Activated T-cell treated with anti-CD3 and anti-CD28 coated beads, Interleukin-2, amount 50 U/mL, for 72 hours (primary cell): Measurements from ENCODE around the gene NDUFS6. TPM values are rescaled to one million over a fixed set of nuclear protein-coding genes. Genes with fewer than 3 reads are reported as not detected.

Experiments used
- ATAC-seq, 2 donors: fragments of 150-1000 bp; cut with Tn5 transposase; replicated peaks in 1 of 2; 2 replicates each; pipeline ENCODE4 v1.10.0; 2021; ENCODE audit warnings: moderate library complexity in 2 of 2, mild to moderate bottlenecking in 1 of 2
- DNase-seq, 2 donors: peaks; one replicate each; pipeline ENCODE4 v3.0.0; 2021 to 2022; ENCODE audit warnings: mixed read lengths in 1 of 2
- H3K27ac Mint-ChIP-seq: one replicate; pipeline ENCODE4 v1.8.0; 2022; ENCODE audit warnings: mild to moderate bottlenecking, moderate library complexity, mixed read lengths
- H3K27me3 Mint-ChIP-seq: one replicate; pipeline ENCODE4 v1.8.0; 2022; ENCODE audit warnings: low read depth, mixed read lengths
- H3K36me3 Mint-ChIP-seq, 2 donors: one replicate each; pipeline ENCODE4 v1.8.0; 2022; ENCODE audit warnings: mixed read lengths in 2 of 2, mild to moderate bottlenecking in 1 of 2; ENCODE audit not compliant: insufficient read depth in 2 of 2
- H3K4me1 Mint-ChIP-seq: one replicate; pipeline ENCODE4 v1.8.0; 2022; ENCODE audit warnings: low read depth, mixed read lengths
- H3K4me3 Mint-ChIP-seq, 2 donors: one replicate each; pipeline ENCODE4 v1.8.0; 2022; ENCODE audit warnings: mild to moderate bottlenecking in 2 of 2, mixed read lengths in 2 of 2, moderate library complexity in 2 of 2
- H3K9me3 Mint-ChIP-seq, 2 donors: one replicate each; pipeline ENCODE4 v1.8.0; 2022; ENCODE audit warnings: mixed read lengths in 2 of 2
- total RNA-seq, 2 donors: library from RNA; stranded (reverse); gene quantifications; one replicate each; pipeline ENCODE4 v1.2.3, GENCODE V29; 2022

NDUFS6 gene
- total RNA-seq, 2 donors from 2014 or later = 21.9 to 22.3 TPM

GRCh38 chr5:1844708-1845436, 43.7 kb downstream of the NDUFS6 start:
- Mint-ChIP-seq H3K4me1 (no peaks in the 10 kb centered on the region), H3K27me3 (peaks cover 19% of the 10 kb centered on the region), H3K27ac (no peak overlapping the region), H3K9me3 (no peaks in the 10 kb centered on the region), H3K36me3 (no peaks in the 10 kb centered on the region), H3K4me3 (no peak overlapping the region)
- no peak for ATAC-seq
- no peak for DNase-seq

- Mint-ChIP-seq H3K4me1 (no peaks in the 10 kb centered on the region), H3K4me3 (no peak overlapping the region), H3K27me3 (peaks cover 21% of the 10 kb centered on the region), H3K9me3 (no peaks in the 10 kb centered on the region), H3K27ac (no peak overlapping the region), H3K36me3 (no peaks in the 10 kb centered on the region)
- no peak for ATAC-seq
- no peak for DNase-seq
These were observed 44.5 kb downstream of the NDUFS6 start for GRCh38 chr5:1845696-1846095.

- H3K9me3 Mint-ChIP-seq = no peaks in the 10 kb centered on the region
- no peak overlapping the region for H3K4me3 Mint-ChIP-seq
- ATAC-seq (no peak), DNase-seq (no peak)
- peaks cover 29% of the 10 kb centered on the region for H3K27me3 Mint-ChIP-seq
- H3K4me1 Mint-ChIP-seq = no peaks in the 10 kb centered on the region
- H3K27ac Mint-ChIP-seq = no peak overlapping the region
- no peaks in the 10 kb centered on the region for H3K36me3 Mint-ChIP-seq
These were observed 45.4 kb downstream of the NDUFS6 start for GRCh38 chr5:1846583-1846982.

- Mint-ChIP-seq H3K27ac (no peak overlapping the region), H3K36me3 (no peaks in the 10 kb centered on the region), H3K9me3 (no peaks in the 10 kb centered on the region), H3K4me3 (no peak overlapping the region), H3K27me3 (peaks cover 32% of the 10 kb centered on the region), H3K4me1 (no peaks in the 10 kb centered on the region)
- ATAC-seq = no peak
- no peak for DNase-seq
These were observed 45.8 kb downstream of the NDUFS6 start for GRCh38 chr5:1847056-1847455.

- no peak overlapping the region for H3K27ac Mint-ChIP-seq
- no peaks in the 10 kb centered on the region for H3K36me3 Mint-ChIP-seq
- no peaks in the 10 kb centered on the region for H3K9me3 Mint-ChIP-seq
- ATAC-seq = no peak
- H3K27me3 Mint-ChIP-seq = peaks cover 34% of the 10 kb centered on the region
- no peaks in the 10 kb centered on the region for H3K4me1 Mint-ChIP-seq
- H3K4me3 Mint-ChIP-seq = no peak overlapping the region
- DNase-seq = no peak
These were observed 46.4 kb downstream of the NDUFS6 start for GRCh38 chr5:1847611-1848010.

GRCh38 chr5:1850324-1851154, 49.3 kb downstream of the NDUFS6 start:
- ATAC-seq = no peak

GRCh38 chr5:1851290-1851934, 50.2 kb downstream of the NDUFS6 start:
- Mint-ChIP-seq H3K4me1 (no peaks in the 10 kb centered on the region), H3K27ac (no peak overlapping the region), H3K27me3 (peaks cover 63% of the 10 kb centered on the region), H3K4me3 (no peak overlapping the region), H3K36me3 (no peaks in the 10 kb centered on the region), H3K9me3 (no peaks in the 10 kb centered on the region)
- no peak for ATAC-seq
- no peak for DNase-seq

More at GRCh38 chr5:1850324-1851154, 49.3 kb downstream of the NDUFS6 start:
- Mint-ChIP-seq H3K9me3 (no peaks in the 10 kb centered on the region), H3K36me3 (no peaks in the 10 kb centered on the region), H3K4me3 (no peak overlapping the region), H3K4me1 (no peaks in the 10 kb centered on the region), H3K27ac (no peak overlapping the region), H3K27me3 (peaks cover 56% of the 10 kb centered on the region)
- no peak for DNase-seq

- Mint-ChIP-seq H3K27me3 (peaks cover 58% of the 10 kb centered on the region), H3K4me3 (no peak overlapping the region), H3K36me3 (no peaks in the 10 kb centered on the region), H3K9me3 (no peaks in the 10 kb centered on the region), H3K27ac (no peak overlapping the region), H3K4me1 (no peaks in the 10 kb centered on the region)
- ATAC-seq = no peak
- no peak for DNase-seq
These were observed 51.2 kb downstream of the NDUFS6 start for GRCh38 chr5:1852324-1852947.

- peaks cover 52% of the 10 kb centered on the region for H3K27me3 Mint-ChIP-seq
- DNase-seq (no peak), ATAC-seq (no peak)
- no peaks in the 10 kb centered on the region for H3K36me3 Mint-ChIP-seq
- H3K9me3 Mint-ChIP-seq = no peaks in the 10 kb centered on the region
- H3K4me3 Mint-ChIP-seq = no peak overlapping the region
- H3K4me1 Mint-ChIP-seq = no peaks in the 10 kb centered on the region
- H3K27ac Mint-ChIP-seq = no peak overlapping the region
These were observed 52.3 kb downstream of the NDUFS6 start for GRCh38 chr5:1853531-1853930.

- no peak for DNase-seq
- H3K9me3 Mint-ChIP-seq = no peaks in the 10 kb centered on the region
- H3K4me1 Mint-ChIP-seq = no peaks in the 10 kb centered on the region
- H3K4me3 Mint-ChIP-seq = no peak overlapping the region
- peaks cover 44% of the 10 kb centered on the region for H3K27me3 Mint-ChIP-seq
- no peaks in the 10 kb centered on the region for H3K36me3 Mint-ChIP-seq
- ATAC-seq = no peak
- H3K27ac Mint-ChIP-seq = no peak overlapping the region
These were observed 53.9 kb downstream of the NDUFS6 start for GRCh38 chr5:1855075-1855474.

GRCh38 chr5:1855596-1855995, 54.4 kb downstream of the NDUFS6 start:
- Mint-ChIP-seq H3K27ac (no peak overlapping the region), H3K9me3 (no peaks in the 10 kb centered on the region), H3K4me3 (no peak overlapping the region), H3K36me3 (no peaks in the 10 kb centered on the region), H3K4me1 (no peaks in the 10 kb centered on the region), H3K27me3 (peaks cover 43% of the 10 kb centered on the region)
- ATAC-seq = no peak
- DNase-seq = no peak

GRCh38 chr5:1856596-1857255, 55.5 kb downstream of the NDUFS6 start:
- Mint-ChIP-seq H3K27ac (no peak overlapping the region), H3K36me3 (no peaks in the 10 kb centered on the region), H3K4me3 (no peak overlapping the region), H3K4me1 (no peaks in the 10 kb centered on the region), H3K27me3 (peaks cover 32% of the 10 kb centered on the region), H3K9me3 (no peaks in the 10 kb centered on the region)
- ATAC-seq (no peak), DNase-seq (no peak)
